ENCODE measurements around the gene RIPPLY3.

The RIPPLY3 gene

DNA sequence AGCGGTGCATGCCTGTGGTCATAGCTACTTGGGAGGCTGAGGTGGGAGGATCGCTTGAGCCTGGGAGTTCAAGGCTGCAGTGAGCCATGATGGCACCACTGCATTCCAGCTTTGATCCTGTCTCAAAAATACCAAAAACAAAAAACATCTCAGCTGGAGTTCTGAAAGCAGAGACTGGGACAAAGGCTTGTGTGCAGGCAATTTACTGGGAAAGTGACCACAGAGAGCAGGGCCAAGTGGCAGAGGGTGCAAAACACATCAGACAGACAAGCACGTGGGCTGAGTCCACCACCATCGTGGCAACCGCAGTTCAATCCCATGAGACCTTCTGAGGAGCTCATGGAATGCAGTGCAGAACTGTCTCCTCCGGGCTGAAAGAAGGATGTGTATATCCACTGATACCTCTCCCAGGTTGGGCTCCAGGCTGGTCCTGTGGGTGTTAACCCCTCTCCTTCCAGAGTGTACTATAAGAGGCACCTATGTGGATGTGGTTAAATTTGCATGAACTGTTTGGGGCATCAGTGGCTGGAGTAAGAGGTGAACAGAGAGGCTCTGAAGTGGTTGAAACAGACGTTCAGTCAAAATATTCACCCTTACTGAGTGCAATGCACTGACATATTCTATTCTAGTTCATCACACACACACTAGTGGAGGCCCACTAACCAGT lies 55.6 kb downstream of the RIPPLY3 start:
- no peak for DNase-seq (ENCODE audit: low read depth, low spot score)

DNA sequence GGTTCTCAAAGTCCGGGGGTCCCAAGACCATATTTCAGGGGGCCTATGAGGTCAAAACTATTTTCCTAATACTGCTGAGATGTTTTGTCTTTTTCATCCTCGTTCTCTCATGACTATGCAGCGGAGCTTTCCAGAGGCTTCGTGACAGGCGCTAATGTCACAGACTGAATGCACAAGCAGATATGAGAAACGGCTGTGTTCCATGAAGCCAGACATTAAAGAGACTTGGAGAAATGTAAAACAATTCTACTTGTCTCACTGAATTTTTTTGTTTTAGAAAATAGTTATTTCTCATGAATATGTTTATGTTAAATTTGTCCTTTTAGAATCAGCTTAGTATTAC lies 56.1 kb downstream of the RIPPLY3 start:
- DNase-seq (ENCODE audit: low read depth, low spot score) = no peak

DNA sequence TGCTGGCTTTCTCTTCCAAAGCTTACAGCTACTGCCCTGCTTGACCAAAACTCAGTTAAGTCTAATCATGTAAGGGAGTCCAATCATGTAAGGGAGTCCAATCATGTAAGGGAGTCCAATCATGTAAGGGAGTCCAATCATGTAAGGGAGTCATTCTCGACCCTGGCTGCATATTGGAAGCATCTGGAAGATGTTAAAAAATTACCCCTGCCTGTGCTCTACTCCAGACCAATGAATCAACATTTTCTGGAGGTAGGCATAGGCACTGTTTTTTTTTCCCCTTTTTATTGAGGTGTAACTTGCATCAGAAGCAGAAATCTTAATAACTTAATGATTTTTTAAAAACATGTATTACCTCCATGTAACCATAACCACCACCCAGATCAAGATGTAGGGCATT lies 56.9 kb downstream of the RIPPLY3 start:
- DNase-seq (ENCODE audit: low read depth, low spot score) = no peak

DNA sequence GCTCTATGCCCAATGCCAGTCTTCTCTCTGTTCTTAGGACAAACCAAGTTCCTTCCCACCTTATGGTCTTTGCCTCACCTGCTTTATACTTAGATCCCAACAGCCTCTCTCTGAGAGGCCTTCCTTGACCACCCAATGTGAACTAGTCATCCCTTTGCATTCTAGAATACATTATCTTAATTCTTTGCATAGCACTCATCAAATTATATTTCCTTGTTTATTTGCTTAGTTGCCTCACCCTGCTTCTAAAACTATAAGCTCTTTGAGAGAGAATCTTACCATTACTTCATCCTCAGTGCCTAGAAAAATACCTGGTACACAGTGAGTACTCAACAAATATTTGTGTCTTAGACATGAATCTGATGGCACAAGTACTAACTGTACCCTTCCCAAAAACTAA lies 58.3 kb downstream of the RIPPLY3 start:
- DNase-seq (ENCODE audit: low read depth, low spot score) = no peak

DNA sequence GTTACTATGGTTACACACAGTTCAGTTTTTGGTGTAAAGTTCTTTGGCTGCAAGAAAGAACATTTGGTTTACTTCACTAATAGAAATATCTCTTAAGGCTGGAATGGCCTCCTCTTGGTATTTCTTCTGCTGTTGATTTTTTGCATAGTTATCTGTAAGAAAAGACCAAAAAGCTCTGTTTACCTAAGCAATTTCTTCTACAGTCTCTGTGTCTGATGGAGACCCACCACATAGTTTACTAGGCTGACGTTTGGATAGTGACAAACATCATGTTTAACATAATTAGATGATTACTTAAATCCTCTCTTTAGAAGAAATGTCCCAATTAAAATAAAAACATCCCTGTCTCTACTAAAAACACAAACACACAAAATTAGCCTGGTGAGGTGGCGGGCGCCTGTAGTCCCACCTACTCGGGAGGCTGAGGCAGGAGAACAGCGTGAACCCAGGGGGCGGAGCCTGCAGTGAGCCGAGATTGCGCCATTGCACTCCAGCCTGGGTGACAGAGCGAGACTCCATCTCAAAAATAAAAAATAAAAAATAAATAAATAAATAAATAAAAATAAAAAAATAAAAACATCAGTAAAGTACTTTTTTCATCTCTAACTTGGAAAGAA lies 59.2 kb downstream of the RIPPLY3 start:
- no peak for DNase-seq (ENCODE audit: low read depth, low spot score)
